ENCODE results near the gene RAPGEF6. TPM values are rescaled to one million over a fixed set of nuclear protein-coding genes. Genes with fewer than 3 reads are reported as not detected.

RAPGEF6 gene
- total RNA-seq, 1 experiment from 2014 or later, result 26.1 TPM

DNA sequence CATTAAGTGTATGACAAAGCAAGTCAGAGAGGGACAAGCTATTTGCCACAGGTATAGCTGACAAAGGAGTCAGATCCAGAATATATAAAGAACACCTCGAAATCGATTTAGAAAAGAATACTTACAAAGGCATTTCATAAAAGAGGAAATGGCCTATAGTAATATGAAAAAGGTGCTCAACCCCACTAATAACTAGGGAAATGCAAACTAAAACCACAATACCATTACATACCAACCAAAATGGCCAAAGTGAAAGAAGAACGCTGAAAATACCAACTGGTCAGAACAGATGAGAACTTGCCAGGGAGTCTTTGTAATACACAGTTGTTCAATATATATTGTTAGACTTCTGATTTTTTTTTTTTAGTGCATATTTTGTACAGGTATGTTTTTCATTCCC, 218.3 kb downstream of the RAPGEF6 start:
- POLR2A ChIA-PET (ENCODE audit: low non-redundant PET), result no interaction called here
- TF ChIP-seq, protein P1, sequence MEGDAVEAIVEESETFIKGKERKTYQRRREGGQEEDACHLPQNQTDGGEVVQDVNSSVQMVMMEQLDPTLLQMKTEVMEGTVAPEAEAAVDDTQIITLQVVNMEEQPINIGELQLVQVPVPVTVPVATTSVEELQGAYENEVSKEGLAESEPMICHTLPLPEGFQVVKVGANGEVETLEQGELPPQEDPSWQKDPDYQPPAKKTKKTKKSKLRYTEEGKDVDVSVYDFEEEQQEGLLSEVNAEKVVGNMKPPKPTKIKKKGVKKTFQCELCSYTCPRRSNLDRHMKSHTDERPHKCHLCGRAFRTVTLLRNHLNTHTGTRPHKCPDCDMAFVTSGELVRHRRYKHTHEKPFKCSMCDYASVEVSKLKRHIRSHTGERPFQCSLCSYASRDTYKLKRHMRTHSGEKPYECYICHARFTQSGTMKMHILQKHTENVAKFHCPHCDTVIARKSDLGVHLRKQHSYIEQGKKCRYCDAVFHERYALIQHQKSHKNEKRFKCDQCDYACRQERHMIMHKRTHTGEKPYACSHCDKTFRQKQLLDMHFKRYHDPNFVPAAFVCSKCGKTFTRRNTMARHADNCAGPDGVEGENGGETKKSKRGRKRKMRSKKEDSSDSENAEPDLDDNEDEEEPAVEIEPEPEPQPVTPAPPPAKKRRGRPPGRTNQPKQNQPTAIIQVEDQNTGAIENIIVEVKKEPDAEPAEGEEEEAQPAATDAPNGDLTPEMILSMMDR (conservative IDR thresholded peaks at IDR 0.05; ENCODE audit: low read depth, low read length), result no peak
- no peak for TF ChIP-seq EZH2 (IDR thresholded peaks at IDR 0.05; ENCODE audit: borderline replicate concordance, low read depth, low read length, poor library complexity, severe bottlenecking)
- no peak overlapping the region for H3K27ac ChIP-seq (ENCODE audit: low read depth, low read length, poor library complexity, severe bottlenecking)
- intact Hi-C loops (cut with micrococcal nuclease; ENCODE audit: unreplicated experiment), result loop anchor here (1.0 to 10.0 kb wide), 4 partner anchors 253 to 1642 kb away; no protein-coding TSS in a partner anchor
- H3K27me3 ChIP-seq (replicated peaks; ENCODE audit: insufficient read depth, low read depth, low read length, poor library complexity), result no peaks in the 10 kb centered on the region
- no peak for DNase-seq (ENCODE audit: low spot score)
- H3K4me3 ChIP-seq (ENCODE audit: low read depth, low read length, poor library complexity, severe bottlenecking), result no peak overlapping the region
- H3K36me3 ChIP-seq (ENCODE audit: insufficient read depth, low read length, poor library complexity, severe bottlenecking), result peaks cover 2% of the 10 kb centered on the region
- CTCF ChIA-PET, result interaction anchor here (0.6 kb wide), 1 partner anchor 380 kb away, joined by 4 read pairs; no protein-coding TSS in a partner anchor
- no peaks in the 10 kb centered on the region for H3K9me3 ChIP-seq (ENCODE audit: low read depth, low read length, poor library complexity, severe bottlenecking)
- BruUV-seq (replicated peaks), result no TSS peak
- H3K4me1 ChIP-seq (ENCODE audit: insufficient read depth, low read length, poor library complexity, severe bottlenecking), result no peaks in the 10 kb centered on the region

DNA sequence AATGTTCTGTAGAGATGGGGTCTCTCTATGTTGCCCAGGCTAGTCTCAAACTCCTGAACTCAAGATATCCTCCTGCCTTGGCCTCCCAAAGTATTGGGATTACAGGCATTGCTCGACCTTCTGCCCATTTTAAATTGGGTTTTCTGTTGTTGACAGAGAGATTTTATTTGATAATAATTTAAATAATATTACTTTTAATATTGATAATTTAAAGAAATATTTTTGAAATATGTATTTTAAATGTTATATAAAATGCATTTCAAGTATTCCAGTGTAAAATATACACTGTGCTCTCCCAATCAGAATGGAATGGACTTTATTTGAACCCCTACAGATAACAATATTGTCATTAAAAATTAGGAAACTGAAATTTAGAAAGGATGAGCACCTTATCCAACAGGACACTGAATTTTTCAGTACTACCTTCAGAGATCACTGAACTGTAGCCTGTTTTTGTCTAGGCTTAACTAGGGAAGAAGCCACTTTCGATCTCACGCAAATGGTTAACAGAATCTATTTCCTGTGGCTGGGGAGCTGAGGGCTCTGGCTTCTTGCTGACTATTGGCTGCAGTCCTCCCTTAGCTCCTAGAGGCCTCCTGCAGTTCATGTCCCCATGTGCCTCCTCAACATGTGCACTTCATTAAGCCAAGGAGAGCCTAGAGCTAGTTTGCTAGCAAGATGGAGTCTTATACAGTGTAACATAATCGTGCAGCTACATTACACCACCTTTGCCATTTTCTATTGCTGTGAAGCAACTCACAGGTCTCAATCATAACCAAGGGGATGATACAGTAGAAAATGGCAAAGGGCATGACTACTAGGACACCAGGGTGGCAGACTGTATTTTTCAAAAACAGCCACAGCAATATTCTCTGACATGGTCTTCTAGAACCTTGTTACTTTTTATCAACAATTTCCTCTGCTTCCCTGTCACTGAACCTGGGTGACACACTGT, 221.1 kb downstream of the RAPGEF6 start:
- intact Hi-C loops (cut with micrococcal nuclease; ENCODE audit: unreplicated experiment), result loop anchor here (10.0 kb wide), 1 partner anchor 1639 kb away; no protein-coding TSS in a partner anchor
- Histone ChIP-seq H3K4me1 (ENCODE audit: insufficient read depth, low read length, poor library complexity, severe bottlenecking) (no peaks in the 10 kb centered on the region), H3K4me3 (ENCODE audit: low read depth, low read length, poor library complexity, severe bottlenecking) (no peak overlapping the region), H3K9me3 (ENCODE audit: low read depth, low read length, poor library complexity, severe bottlenecking) (no peaks in the 10 kb centered on the region), H3K36me3 (ENCODE audit: insufficient read depth, low read length, poor library complexity, severe bottlenecking) (no peaks in the 10 kb centered on the region), H3K27me3 (replicated peaks; ENCODE audit: insufficient read depth, low read depth, low read length, poor library complexity) (no peaks in the 10 kb centered on the region), H3K27ac (ENCODE audit: low read depth, low read length, poor library complexity, severe bottlenecking) (no peak overlapping the region)
- no peak for TF ChIP-seq EZH2 (IDR thresholded peaks at IDR 0.05; ENCODE audit: borderline replicate concordance, low read depth, low read length, poor library complexity, severe bottlenecking)
- TF ChIP-seq, protein P1 (conservative IDR thresholded peaks at IDR 0.05; ENCODE audit: low read depth, low read length), result no peak
- DNase-seq (ENCODE audit: low spot score), result peak; percentile 56
- no TSS peak for BruUV-seq (replicated peaks)
- CTCF ChIA-PET, result interaction anchor here (0.6 kb wide), 1 partner anchor 251 kb away, joined by 3 read pairs; no protein-coding TSS in a partner anchor
- POLR2A ChIA-PET (ENCODE audit: low non-redundant PET), result no interaction called here

DNA sequence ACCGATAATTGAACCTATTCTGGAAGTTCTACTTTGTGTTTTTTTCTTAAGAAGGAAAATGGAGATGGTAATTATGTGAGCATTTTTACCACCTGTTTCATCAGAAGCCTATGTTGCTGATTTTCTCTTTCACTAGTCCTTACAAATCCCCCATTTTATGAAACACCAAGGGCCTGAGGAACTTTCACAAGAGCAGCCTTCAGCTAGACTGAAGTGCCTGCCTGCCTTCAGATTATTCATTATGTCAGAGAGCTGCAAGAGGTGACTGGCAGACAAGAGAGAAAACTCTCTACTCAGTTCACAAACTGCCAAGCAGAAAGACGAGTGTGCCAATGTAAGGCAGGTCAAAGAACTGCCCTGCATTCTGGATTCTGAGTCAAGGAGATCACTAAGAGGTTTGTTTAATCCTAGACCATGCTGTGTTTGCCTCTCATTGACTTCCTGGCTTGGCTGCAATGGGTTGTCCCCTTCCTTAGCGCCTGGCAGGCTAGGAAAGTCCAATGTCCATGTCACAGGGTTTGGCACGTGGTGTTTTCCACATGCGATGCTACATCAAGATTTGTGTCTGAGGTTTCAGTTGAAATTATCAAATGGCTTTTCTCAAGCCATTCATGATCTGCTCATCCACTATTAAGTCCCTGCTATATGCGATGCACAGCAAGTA, 227.9 kb downstream of the RAPGEF6 start:
- Histone ChIP-seq H3K36me3 (ENCODE audit: insufficient read depth, low read length, poor library complexity, severe bottlenecking) (peaks cover 14% of the 10 kb centered on the region), H3K4me3 (ENCODE audit: low read depth, low read length, poor library complexity, severe bottlenecking) (no peak overlapping the region), H3K27me3 (replicated peaks; ENCODE audit: insufficient read depth, low read depth, low read length, poor library complexity) (no peaks in the 10 kb centered on the region), H3K4me1 (ENCODE audit: insufficient read depth, low read length, poor library complexity, severe bottlenecking) (no peaks in the 10 kb centered on the region), H3K27ac (ENCODE audit: low read depth, low read length, poor library complexity, severe bottlenecking) (no peak overlapping the region), H3K9me3 (ENCODE audit: low read depth, low read length, poor library complexity, severe bottlenecking) (peaks cover 12% of the 10 kb centered on the region)
- ChIA-PET POLR2A (ENCODE audit: low non-redundant PET) (no interaction called here), CTCF (no interaction called here)
- no peak for DNase-seq (ENCODE audit: low spot score)
- no TSS peak for BruUV-seq (replicated peaks)
- intact Hi-C loops (cut with micrococcal nuclease; ENCODE audit: unreplicated experiment), result no loop called here
- no peak for TF ChIP-seq EZH2 (IDR thresholded peaks at IDR 0.05; ENCODE audit: borderline replicate concordance, low read depth, low read length, poor library complexity, severe bottlenecking)
- TF ChIP-seq, protein P1 (conservative IDR thresholded peaks at IDR 0.05; ENCODE audit: low read depth, low read length), result no peak

All from A673 (cell line).